Immature natural killer cell (primary cell): Measurements from ENCODE around the gene PDE4D. TPM values are rescaled to one million over a fixed set of nuclear protein-coding genes. Genes with fewer than 3 reads are reported as not detected.
"Not testable (repeated sequence)": the region's sequence is repeated elsewhere in the genome, so short reads cannot be mapped to it uniquely, and the experiment has no call there.

Source experiments
- DNase-seq, 3 donors: peaks; one replicate each; pipeline ENCODE4 v3.0.0; 2022; ENCODE audit warnings: mixed read lengths in 1 of 3
- H3K27ac Mint-ChIP-seq, 6 donors: one replicate each; pipeline ENCODE4 v1.8.0; 2020; ENCODE audit warnings: mixed read lengths in 6 of 6, mild to moderate bottlenecking in 5 of 6, inconsistent platforms in 4 of 6, moderate library complexity in 3 of 6
- H3K27me3 Mint-ChIP-seq, 3 donors: one replicate each; pipeline ENCODE4 v1.8.0; 2020 to 2021; ENCODE audit warnings: low read depth in 3 of 3, mild to moderate bottlenecking in 3 of 3, mixed read lengths in 3 of 3, moderate library complexity in 3 of 3, inconsistent platforms in 1 of 3
- H3K36me3 Mint-ChIP-seq, 3 donors: one replicate each; pipeline ENCODE4 v1.8.0; 2020; ENCODE audit warnings: mixed read lengths in 3 of 3, inconsistent platforms in 2 of 3, mild to moderate bottlenecking in 2 of 3
- H3K4me1 Mint-ChIP-seq, 2 donors: one replicate each; pipeline ENCODE4 v1.8.0; 2020; ENCODE audit warnings: inconsistent platforms in 2 of 2, mild to moderate bottlenecking in 2 of 2, mixed read lengths in 2 of 2, moderate library complexity in 1 of 2
- H3K4me3 Mint-ChIP-seq, 5 donors: one replicate each; pipeline ENCODE4 v1.8.0; 2020; ENCODE audit warnings: mild to moderate bottlenecking in 5 of 5, mixed read lengths in 5 of 5, inconsistent platforms in 3 of 5, moderate library complexity in 3 of 5
- H3K9me3 Mint-ChIP-seq, 6 donors: one replicate each; pipeline ENCODE4 v1.8.0; 2020; ENCODE audit warnings: mild to moderate bottlenecking in 6 of 6, mixed read lengths in 6 of 6, inconsistent platforms in 4 of 6, moderate library complexity in 3 of 6
- polyA plus RNA-seq, 3 donors: library from polyadenylated mRNA; unstranded; fragments of 300-500 nt; fragmentation: Illumina TruSeq; gene quantifications; one replicate each; pipeline ENCODE4 v1.2.3, GENCODE V29; 2021

PDE4D gene
- polyA plus RNA-seq, 3 donors from 2014 or later: 10.7 to 15.4 (median 12.6) TPM

GRCh38 chr5:59062986-59063683, 830.4 kb downstream of the PDE4D start:
- Mint-ChIP-seq H3K36me3 (peaks cover 0 to 6% (median 0%) of the 10 kb centered on the region in 3 donors), H3K4me1 (no peaks in the 10 kb centered on the region), H3K27ac (no peak overlapping the region), H3K9me3 (no peaks in the 10 kb centered on the region), H3K27me3 (peaks cover 0 to 10% (median 0%) of the 10 kb centered on the region in 3 donors), H3K4me3 (no peak overlapping the region)
- no peak for DNase-seq

- DNase-seq: no peak
- Mint-ChIP-seq H3K27me3 (peaks cover 0 to 10% (median 0%) of the 10 kb centered on the region in 3 donors), H3K36me3 (peaks cover 0 to 6% (median 0%) of the 10 kb centered on the region in 3 donors), H3K4me3 (no peak overlapping the region), H3K4me1 (no peaks in the 10 kb centered on the region), H3K9me3 (no peaks in the 10 kb centered on the region), H3K27ac (no peak overlapping the region)
Observed at GRCh38 chr5:59061377-59061776, 832.1 kb downstream of the PDE4D start.

GRCh38 chr5:59058969-59059687, 834.4 kb downstream of the PDE4D start:
- Mint-ChIP-seq H3K27me3 (peaks cover 0 to 7% (median 2%) of the 10 kb centered on the region in 3 donors), H3K4me1 (no peaks in the 10 kb centered on the region), H3K36me3 (peaks cover 0 to 4% (median 0%) of the 10 kb centered on the region in 3 donors), H3K9me3 (no peaks in the 10 kb centered on the region), H3K4me3 (no peak overlapping the region), H3K27ac (no peak overlapping the region)
- no peak for DNase-seq

- H3K27me3 Mint-ChIP-seq: peaks cover 0 to 7% (median 2%) of the 10 kb centered on the region in 3 donors
- no peak for DNase-seq
Observed at GRCh38 chr5:59058237-59058636, 835.3 kb downstream of the PDE4D start.

GRCh38 chr5:59056599-59056998, 836.9 kb downstream of the PDE4D start:
- not testable (repeated sequence) for DNase-seq, H3K27me3 Mint-ChIP-seq, H3K36me3 Mint-ChIP-seq, H3K4me3 Mint-ChIP-seq, H3K4me1 Mint-ChIP-seq, H3K9me3 Mint-ChIP-seq, H3K27ac Mint-ChIP-seq

More at GRCh38 chr5:59058237-59058636, 835.3 kb downstream of the PDE4D start:
- H3K9me3 Mint-ChIP-seq: no peaks in the 10 kb centered on the region
- H3K4me1 Mint-ChIP-seq: no peaks in the 10 kb centered on the region
- H3K27ac Mint-ChIP-seq: peak overlapping the region in 1 of 6 donors; percentile 34
- H3K36me3 Mint-ChIP-seq: peaks cover 0 to 4% (median 0%) of the 10 kb centered on the region in 3 donors
- H3K4me3 Mint-ChIP-seq: no peak overlapping the region

- H3K27ac Mint-ChIP-seq: no peak overlapping the region
- H3K27me3 Mint-ChIP-seq: peaks cover 0 to 2% (median 2%) of the 10 kb centered on the region in 3 donors
- H3K4me1 Mint-ChIP-seq: no peaks in the 10 kb centered on the region
- H3K4me3 Mint-ChIP-seq: no peak overlapping the region
- DNase-seq: no peak
- H3K9me3 Mint-ChIP-seq: no peaks in the 10 kb centered on the region
- H3K36me3 Mint-ChIP-seq: peaks cover 0 to 4% (median 0%) of the 10 kb centered on the region in 3 donors
Observed at GRCh38 chr5:59055745-59056448, 837.6 kb downstream of the PDE4D start.

- H3K36me3 Mint-ChIP-seq: peaks cover 0 to 4% (median 0%) of the 10 kb centered on the region in 3 donors
- no peaks in the 10 kb centered on the region for H3K4me1 Mint-ChIP-seq
- H3K9me3 Mint-ChIP-seq: no peaks in the 10 kb centered on the region
- DNase-seq: no peak
- H3K27me3 Mint-ChIP-seq: peaks cover 0 to 2% (median 0%) of the 10 kb centered on the region in 3 donors
- H3K4me3 Mint-ChIP-seq: no peak overlapping the region
- H3K27ac Mint-ChIP-seq: no peak overlapping the region
Observed at GRCh38 chr5:59054963-59055528, 838.5 kb downstream of the PDE4D start.

- H3K27ac Mint-ChIP-seq: peak overlapping the region in 2 of 6 donors; percentile 3
- H3K27me3 Mint-ChIP-seq: peaks cover 0 to 3% (median 0%) of the 10 kb centered on the region in 3 donors
- H3K4me3 Mint-ChIP-seq: no peak overlapping the region
- H3K9me3 Mint-ChIP-seq: no peaks in the 10 kb centered on the region
- H3K4me1 Mint-ChIP-seq: no peaks in the 10 kb centered on the region
- H3K36me3 Mint-ChIP-seq: peaks cover 0 to 4% (median 0%) of the 10 kb centered on the region in 3 donors
- no peak for DNase-seq
Observed at GRCh38 chr5:59051951-59052350, 841.6 kb downstream of the PDE4D start.

- H3K36me3 Mint-ChIP-seq: peaks cover 0 to 4% (median 0%) of the 10 kb centered on the region in 3 donors
- H3K27ac Mint-ChIP-seq: no peak overlapping the region
- no peak for DNase-seq
- H3K4me3 Mint-ChIP-seq: no peak overlapping the region
- peaks cover 0 to 4% (median 0%) of the 10 kb centered on the region in 3 donors for H3K27me3 Mint-ChIP-seq
- peaks cover 0 to 1% (median 0%) of the 10 kb centered on the region in 6 donors for H3K9me3 Mint-ChIP-seq
- H3K4me1 Mint-ChIP-seq: no peaks in the 10 kb centered on the region
Observed at GRCh38 chr5:59049095-59049494, 844.4 kb downstream of the PDE4D start.

GRCh38 chr5:59042201-59043055, 851.1 kb downstream of the PDE4D start:
- peaks cover 4 to 17% (median 16%) of the 10 kb centered on the region in 3 donors for H3K27me3 Mint-ChIP-seq
- peak overlapping the region in 3 of 5 donors; percentile 1 to 50 (median 31) for H3K4me3 Mint-ChIP-seq
- H3K36me3 Mint-ChIP-seq: peaks cover 0 to 4% (median 0%) of the 10 kb centered on the region in 3 donors
- H3K4me1 Mint-ChIP-seq: peaks cover 38 to 44% of the 10 kb centered on the region in 2 donors
- peaks cover 0 to 2% (median 0%) of the 10 kb centered on the region in 6 donors for H3K9me3 Mint-ChIP-seq
- DNase-seq: no peak
- peak overlapping the region; percentile 26 to 92 (median 75) for H3K27ac Mint-ChIP-seq

- peaks cover 0 to 2% (median 0%) of the 10 kb centered on the region in 6 donors for H3K9me3 Mint-ChIP-seq
- H3K4me1 Mint-ChIP-seq: peaks cover 49 to 55% of the 10 kb centered on the region in 2 donors
- H3K4me3 Mint-ChIP-seq: peak overlapping the region in 4 of 5 donors; percentile 7 to 41 (median 22)
- no peak for DNase-seq
- peaks cover 0 to 4% (median 0%) of the 10 kb centered on the region in 3 donors for H3K36me3 Mint-ChIP-seq
- peaks cover 4 to 21% (median 16%) of the 10 kb centered on the region in 3 donors for H3K27me3 Mint-ChIP-seq
- peak overlapping the region; percentile 60 to 99 (median 97) for H3K27ac Mint-ChIP-seq
Observed at GRCh38 chr5:59041355-59041754, 852.2 kb downstream of the PDE4D start.

GRCh38 chr5:59040804-59041201, 852.7 kb downstream of the PDE4D start:
- H3K4me1 Mint-ChIP-seq: peaks cover 54 to 60% of the 10 kb centered on the region in 2 donors
- H3K9me3 Mint-ChIP-seq: peaks cover 0 to 2% (median 0%) of the 10 kb centered on the region in 6 donors
- H3K27ac Mint-ChIP-seq: peak overlapping the region; percentile 90 to 99 (median 97)
- peaks cover 4 to 24% (median 16%) of the 10 kb centered on the region in 3 donors for H3K27me3 Mint-ChIP-seq
- DNase-seq: no peak
- peak overlapping the region; percentile 24 to 98 (median 95) for H3K4me3 Mint-ChIP-seq
- H3K36me3 Mint-ChIP-seq: peaks cover 0 to 4% (median 0%) of the 10 kb centered on the region in 3 donors
